HG03439 (cell line): ENCODE data around the gene NRDE2.
"Not testable (repeated sequence)": the region's sequence is repeated elsewhere in the genome, so short reads cannot be mapped to it uniquely, and the experiment has no call there.

Experiments
- ATAC-seq: cut with Tn5 transposase; IDR thresholded peaks from one replicate; pipeline ENCODE4 v1.9.1; 2021; ENCODE audit warnings: mild to moderate bottlenecking, moderate library complexity; ENCODE audit not compliant: unreplicated experiment

NRDE2 gene

GRCh38 chr14:90342327-90342726 lies 10.6 kb upstream of the NRDE2 start:
- ATAC-seq = no peak

GRCh38 chr14:90341784-90342183 lies 10.0 kb upstream of the NRDE2 start:
- no peak for ATAC-seq

- not testable (repeated sequence) for ATAC-seq
These were observed 9.5 kb upstream of the NRDE2 start for GRCh38 chr14:90341232-90341631.

- no peak for ATAC-seq
These were observed 5.2 kb upstream of the NRDE2 start for GRCh38 chr14:90336985-90337384.

GRCh38 chr14:90336401-90336800 lies 4.7 kb upstream of the NRDE2 start:
- ATAC-seq = no peak

- ATAC-seq = no peak
These were observed 487 bp upstream of the NRDE2 start for GRCh38 chr14:90332271-90332584.

- ATAC-seq = no peak
These were observed 1.2 kb downstream of the NRDE2 start for GRCh38 chr14:90330203-90331196.

GRCh38 chr14:90321891-90322290 lies 9.8 kb downstream of the NRDE2 start:
- ATAC-seq = no peak

- ATAC-seq = no peak
These were observed 11.9 kb downstream of the NRDE2 start for GRCh38 chr14:90319634-90320541.

- ATAC-seq = no peak
These were observed 12.6 kb downstream of the NRDE2 start for GRCh38 chr14:90319173-90319572.

GRCh38 chr14:90318016-90318415 lies 13.7 kb downstream of the NRDE2 start:
- no peak for ATAC-seq

- no peak for ATAC-seq
These were observed 14.5 kb downstream of the NRDE2 start for GRCh38 chr14:90317286-90317685.

- ATAC-seq = no peak
These were observed 23.2 kb downstream of the NRDE2 start for GRCh38 chr14:90308561-90308960.

- ATAC-seq = no peak
These were observed 26.6 kb downstream of the NRDE2 start for GRCh38 chr14:90305176-90305601.

GRCh38 chr14:90304502-90304901 lies 27.2 kb downstream of the NRDE2 start:
- no peak for ATAC-seq

GRCh38 chr14:90303473-90303872 lies 28.3 kb downstream of the NRDE2 start:
- ATAC-seq = no peak

- ATAC-seq = no peak
These were observed 29.0 kb downstream of the NRDE2 start for GRCh38 chr14:90302529-90303303.

GRCh38 chr14:90301668-90302090 lies 30.1 kb downstream of the NRDE2 start:
- ATAC-seq = no peak

- ATAC-seq = no peak
These were observed 30.6 kb downstream of the NRDE2 start for GRCh38 chr14:90301122-90301521.

- no peak for ATAC-seq
These were observed 31.1 kb downstream of the NRDE2 start for GRCh38 chr14:90300611-90301047.

- no peak for ATAC-seq
These were observed 32.3 kb downstream of the NRDE2 start for GRCh38 chr14:90299408-90299807.
